Measurements from ENCODE around the gene DYTN. TPM values are rescaled to one million over a fixed set of nuclear protein-coding genes. Genes with fewer than 3 reads are reported as not detected.

DYTN gene
- total RNA-seq, 1 donor from 2014 or later = not detected

DNA sequence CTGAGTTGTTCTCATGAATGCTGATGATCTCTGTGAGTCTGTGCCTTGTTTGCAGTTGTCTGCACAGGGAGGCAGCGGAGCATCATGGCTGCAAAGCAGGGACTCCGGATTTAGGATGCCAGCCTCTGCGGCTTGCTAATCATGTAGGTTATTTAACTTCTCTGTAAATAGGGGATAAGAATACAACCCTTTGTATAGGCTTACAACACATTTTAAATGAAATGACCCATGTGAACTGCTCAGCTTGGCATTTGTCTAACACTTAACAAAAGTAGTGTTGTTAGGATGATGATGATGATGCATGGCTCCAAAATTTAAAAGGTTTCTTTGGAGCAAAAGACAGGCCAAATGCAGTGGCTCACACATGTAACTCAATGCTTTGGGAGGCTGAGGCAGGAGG is 19.4 kb downstream of the DYTN start:
- no peaks in the 10 kb centered on the region for H3K4me1 ChIP-seq
- intact Hi-C loops (cut with DNase I) = no loop called here
- TF ChIP-seq, protein P1, sequence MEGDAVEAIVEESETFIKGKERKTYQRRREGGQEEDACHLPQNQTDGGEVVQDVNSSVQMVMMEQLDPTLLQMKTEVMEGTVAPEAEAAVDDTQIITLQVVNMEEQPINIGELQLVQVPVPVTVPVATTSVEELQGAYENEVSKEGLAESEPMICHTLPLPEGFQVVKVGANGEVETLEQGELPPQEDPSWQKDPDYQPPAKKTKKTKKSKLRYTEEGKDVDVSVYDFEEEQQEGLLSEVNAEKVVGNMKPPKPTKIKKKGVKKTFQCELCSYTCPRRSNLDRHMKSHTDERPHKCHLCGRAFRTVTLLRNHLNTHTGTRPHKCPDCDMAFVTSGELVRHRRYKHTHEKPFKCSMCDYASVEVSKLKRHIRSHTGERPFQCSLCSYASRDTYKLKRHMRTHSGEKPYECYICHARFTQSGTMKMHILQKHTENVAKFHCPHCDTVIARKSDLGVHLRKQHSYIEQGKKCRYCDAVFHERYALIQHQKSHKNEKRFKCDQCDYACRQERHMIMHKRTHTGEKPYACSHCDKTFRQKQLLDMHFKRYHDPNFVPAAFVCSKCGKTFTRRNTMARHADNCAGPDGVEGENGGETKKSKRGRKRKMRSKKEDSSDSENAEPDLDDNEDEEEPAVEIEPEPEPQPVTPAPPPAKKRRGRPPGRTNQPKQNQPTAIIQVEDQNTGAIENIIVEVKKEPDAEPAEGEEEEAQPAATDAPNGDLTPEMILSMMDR (IDR thresholded peaks at IDR 0.05) = no peak
- H3K9me3 ChIP-seq = no peaks in the 10 kb centered on the region
- no peak for DNase-seq (ENCODE audit: low spot score in 2 of 2)
- no peaks in the 10 kb centered on the region for H3K27me3 ChIP-seq
- no peak overlapping the region for H3K4me3 ChIP-seq
- H3K36me3 ChIP-seq = no peaks in the 10 kb centered on the region
- H3K27ac ChIP-seq = no peak overlapping the region

GRCh38 chr2:206696910-206697309 is 21.3 kb downstream of the DYTN start:
- no peak overlapping the region for H3K4me3 ChIP-seq
- H3K4me1 ChIP-seq = no peaks in the 10 kb centered on the region
- TF ChIP-seq, protein P1 (IDR thresholded peaks at IDR 0.05) = no peak
- no peaks in the 10 kb centered on the region for H3K36me3 ChIP-seq
- H3K9me3 ChIP-seq = no peaks in the 10 kb centered on the region
- H3K27me3 ChIP-seq = no peaks in the 10 kb centered on the region
- intact Hi-C loops (cut with DNase I) = no loop called here
- no peak overlapping the region for H3K27ac ChIP-seq
- DNase-seq (ENCODE audit: low spot score in 2 of 2) = no peak

DNA sequence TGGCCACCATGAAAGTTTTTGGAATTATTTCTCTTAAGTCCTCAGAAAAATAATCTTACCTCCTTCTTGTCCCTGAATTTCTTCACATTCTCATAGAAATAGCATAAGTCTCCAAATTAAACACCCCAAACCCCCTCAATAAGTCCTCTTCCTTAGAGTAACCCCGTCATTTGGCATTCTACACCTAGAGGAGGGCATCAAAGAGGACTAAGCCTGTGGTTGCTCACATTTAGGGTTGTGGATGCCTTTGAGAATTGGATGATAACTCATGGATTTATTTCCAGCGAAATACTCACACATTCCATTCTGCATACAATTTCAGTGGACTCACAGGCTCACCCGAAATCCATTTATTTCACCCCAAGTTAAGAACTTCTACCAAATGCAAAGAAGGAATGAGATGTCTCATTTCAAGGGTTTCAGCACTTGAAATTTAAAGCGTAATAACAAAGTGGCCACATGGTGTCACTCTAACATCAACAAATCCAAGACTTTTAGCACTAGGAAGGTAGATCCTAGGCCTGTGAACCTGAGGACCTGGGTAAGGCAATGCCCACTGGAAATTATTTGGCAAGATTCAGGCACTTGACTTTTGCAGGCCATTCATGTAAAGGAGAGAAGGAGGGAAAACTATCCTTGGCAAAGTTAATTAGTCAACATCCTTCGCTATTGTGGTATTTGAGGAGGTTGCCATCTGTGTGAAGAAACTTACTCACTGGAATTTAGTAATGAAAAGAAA is 24.6 kb downstream of the DYTN start:
- Histone ChIP-seq H3K27me3 (no peaks in the 10 kb centered on the region), H3K9me3 (no peaks in the 10 kb centered on the region), H3K36me3 (no peaks in the 10 kb centered on the region), H3K27ac (no peak overlapping the region), H3K4me1 (no peaks in the 10 kb centered on the region), H3K4me3 (no peak overlapping the region)
- intact Hi-C loops (cut with DNase I) = loop anchor here (5.0 kb wide), 3 partner anchors 89 to 1379 kb away; no protein-coding TSS in a partner anchor
- TF ChIP-seq, protein P1 (IDR thresholded peaks at IDR 0.05) = peak in 2 of 3 experiments; percentile 61 to 69
- DNase-seq (ENCODE audit: low spot score in 2 of 2) = no peak

- no peaks in the 10 kb centered on the region for H3K4me1 ChIP-seq
- TF ChIP-seq, protein P1 (IDR thresholded peaks at IDR 0.05) = no peak
- no peaks in the 10 kb centered on the region for H3K9me3 ChIP-seq
- no peaks in the 10 kb centered on the region for H3K27me3 ChIP-seq
- intact Hi-C loops (cut with DNase I) = loop anchor here (5.0 kb wide), 3 partner anchors 89 to 1379 kb away; no protein-coding TSS in a partner anchor
- H3K27ac ChIP-seq = no peak overlapping the region
- H3K36me3 ChIP-seq = no peaks in the 10 kb centered on the region
- no peak for DNase-seq (ENCODE audit: low spot score in 2 of 2)
- no peak overlapping the region for H3K4me3 ChIP-seq
These were observed 25.2 kb downstream of the DYTN start for GRCh38 chr2:206692971-206693370.

- intact Hi-C loops (cut with DNase I) = no loop called here
- no peaks in the 10 kb centered on the region for H3K4me1 ChIP-seq
- H3K9me3 ChIP-seq = no peaks in the 10 kb centered on the region
- no peaks in the 10 kb centered on the region for H3K36me3 ChIP-seq
- no peak for DNase-seq (ENCODE audit: low spot score in 2 of 2)
- no peaks in the 10 kb centered on the region for H3K27me3 ChIP-seq
- no peak overlapping the region for H3K27ac ChIP-seq
- no peak overlapping the region for H3K4me3 ChIP-seq
- TF ChIP-seq, protein P1 (IDR thresholded peaks at IDR 0.05) = no peak
These were observed 29.2 kb downstream of the DYTN start for GRCh38 chr2:206688990-206689389.

Measured in ascending aorta (tissue), 2 donors.